Activated CD8-positive, alpha-beta T cell treated with anti-CD3 and anti-CD28 coated beads for 36 hours (primary cell): Measurements from ENCODE around the gene ZNF184. TPM values are rescaled to one million over a fixed set of nuclear protein-coding genes. Genes with fewer than 3 reads are reported as not detected.

Experiments used
- ATAC-seq: fragments of 200-7000 bp; cut with Tn5 transposase; one replicate; pipeline ENCODE4 v1.10.0; 2021; ENCODE audit warnings: mild to moderate bottlenecking, moderate library complexity
- CTCF ChIA-PET: fragments of 350-600 bp; sonication (Branson Sonifier 250); formaldehyde crosslinking; loops from one replicate; lab custom pipeline; 2021; ENCODE audit warnings: antibody characterized with exemption; lab: Charles Lee
- POLR2A ChIA-PET: fragments of 350-600 bp; sonication (Branson Sonifier 250); formaldehyde crosslinking; loops from one replicate; lab custom pipeline; 2021; ENCODE audit warnings: antibody characterized with exemption; lab: Charles Lee
- DNase-seq: peaks from one replicate; pipeline ENCODE4 v3.0.0-alpha.2; 2020
- H3K27ac Mint-ChIP-seq: one replicate; pipeline ENCODE4 v1.8.0; 2021; ENCODE audit warnings: mild to moderate bottlenecking, mixed read lengths
- H3K27me3 Mint-ChIP-seq: one replicate; pipeline ENCODE4 v1.8.0; 2021; ENCODE audit warnings: mixed read lengths
- H3K36me3 Mint-ChIP-seq: one replicate; pipeline ENCODE4 v1.8.0; 2021; ENCODE audit warnings: low read depth, mixed read lengths
- H3K4me1 Mint-ChIP-seq: one replicate; pipeline ENCODE4 v1.8.0; 2021; ENCODE audit warnings: low read depth, mixed read lengths
- H3K4me3 Mint-ChIP-seq: one replicate; pipeline ENCODE4 v1.8.0; 2021; ENCODE audit warnings: mild to moderate bottlenecking, moderate library complexity, mixed read lengths
- H3K9me3 Mint-ChIP-seq: one replicate; pipeline ENCODE4 v1.8.0; 2021; ENCODE audit warnings: mixed read lengths
- CTCF ChIP-seq: fragments of 200-600 bp; IDR thresholded peaks from one replicate; pipeline ENCODE4 v1.8.0; 2022; ENCODE audit warnings: antibody characterized with exemption, mild to moderate bottlenecking
- intact Hi-C: fragments of 100-400 bp; cut with micrococcal nuclease; formaldehyde crosslinking; loops from one replicate; pipeline ENCODE4 v1.10.0; 2022
- total RNA-seq, 2 experiments: library from RNA; stranded (reverse); gene quantifications; one replicate each; pipeline ENCODE4 v1.2.3, GENCODE V29; 2021

The ZNF184 gene
- total RNA-seq, 2 experiments from 2014 or later: 10.4 to 11.5 TPM

- intact Hi-C loops: no loop called here
- ATAC-seq (no peak), DNase-seq (no peak)
- no peak for TF ChIP-seq CTCF
- Mint-ChIP-seq H3K9me3 (peaks cover 22% of the 10 kb centered on the region), H3K4me3 (no peak overlapping the region), H3K27ac (no peak overlapping the region), H3K27me3 (peaks cover 1% of the 10 kb centered on the region), H3K36me3 (peaks cover 23% of the 10 kb centered on the region), H3K4me1 (no peaks in the 10 kb centered on the region)
- CTCF ChIA-PET: no interaction called here
- POLR2A ChIA-PET: no interaction called here
Observed at GRCh38 chr6:27406085-27406484, 66.8 kb downstream of the ZNF184 start.

GRCh38 chr6:27400877-27401642 lies 71.8 kb downstream of the ZNF184 start:
- peaks cover 48% of the 10 kb centered on the region for H3K9me3 Mint-ChIP-seq
- H3K4me3 Mint-ChIP-seq: no peak overlapping the region
- ATAC-seq (no peak), DNase-seq (no peak)
- H3K27ac Mint-ChIP-seq: no peak overlapping the region
- ChIA-PET CTCF (interaction anchor here (1.2 kb wide), 1 partner anchor 11 kb away, joined by 3 read pairs; no protein-coding TSS in a partner anchor), POLR2A (interaction anchor here (0.7 kb wide), 1 partner anchor 71 kb away, joined by 3 read pairs; the partner anchor contains the start of gene ZNF184)
- no peak for TF ChIP-seq CTCF
- intact Hi-C loops: no loop called here
- H3K36me3 Mint-ChIP-seq: peaks cover 58% of the 10 kb centered on the region
- H3K4me1 Mint-ChIP-seq: no peaks in the 10 kb centered on the region
- no peaks in the 10 kb centered on the region for H3K27me3 Mint-ChIP-seq

Other genes starting within 250 kb of the ZNF184 start
- 1 to 10 TPM in 1 of 2 experiments, under 1 TPM in 1; 0.65 to 1.9 TPM for gene PRSS16, start 225.4 kb downstream of the ZNF184 start, total RNA-seq
- not detected for gene POM121L2, start 160.8 kb downstream of the ZNF184 start, total RNA-seq
- 1 to 10 TPM; 2.8 to 4.5 TPM for gene ZNF391, start 84.3 kb downstream of the ZNF184 start, total RNA-seq